Endothelial cell of umbilical vein (primary cell): ENCODE data around the gene KCNJ12. TPM values are rescaled to one million over a fixed set of nuclear protein-coding genes. Genes with fewer than 3 reads are reported as not detected.

Experiments
- BruUV-seq: library from RNA; stranded (reverse); fragments of 400-500 nt; replicated peaks from 2 replicates; lab custom pipeline; 2021; lab: Mats Ljungman, UMichigan
- CTCF ChIA-PET: fragments of 300-600, 350-600 bp; sonication (Branson Sonifier 250); formaldehyde crosslinking; loops from one replicate; lab custom pipeline; 2021; ENCODE audit warnings: antibody characterized with exemption, inconsistent platforms; lab: Charles Lee
- POLR2A ChIA-PET: fragments of 300-600, 350-600 bp; sonication (Branson Sonifier 250); formaldehyde crosslinking; loops from one replicate; lab custom pipeline; 2021; ENCODE audit warnings: antibody characterized with exemption, inconsistent platforms; lab: Charles Lee
- DNase-seq: peaks from one replicate; pipeline ENCODE4 v3.0.0-alpha.2; 2011; ENCODE audit warnings: low read depth, low spot score
- FAIRE-seq: peaks from 2 replicates; lab custom pipeline; 2011; peaks lifted over from hg19 to GRCh38; lab: Jason Lieb, UNC
- H2AFZ ChIP-seq: 2 replicates; pipeline ENCODE4 v1.6.0; 2012; ENCODE audit warnings: low read depth, low read length, control low read depth, inconsistent platforms
- H3K27ac ChIP-seq: 2 replicates; pipeline ENCODE4 v1.5.1; 2011; ENCODE audit warnings: low read depth, mild to moderate bottlenecking, control low read depth, low read length, moderate library complexity; ENCODE audit not compliant: insufficient read depth
- H3K27me3 ChIP-seq, 2 experiments: 2 replicates each; pipeline versions ENCODE4 v1.6.0 to v1.6.1; 2011; ENCODE audit warnings: low read length in 2 of 2, mixed read lengths in 1 of 2; ENCODE audit not compliant: control insufficient read depth in 2 of 2, insufficient read depth in 2 of 2
- H3K36me3 ChIP-seq, 2 experiments: 2 replicates in 1 of 2; 3 replicates in 1 of 2; pipeline ENCODE4 v1.5.1; 2011; ENCODE audit warnings: low read length in 2 of 2, mild to moderate bottlenecking in 1 of 2, moderate library complexity in 1 of 2; ENCODE audit not compliant: control insufficient read depth in 2 of 2, insufficient read depth in 2 of 2; ENCODE audit errors: extremely low read depth in 1 of 2
- H3K4me1 ChIP-seq: 3 replicates; pipeline ENCODE4 v1.5.1; 2011; ENCODE audit warnings: mild to moderate bottlenecking, low read length; ENCODE audit not compliant: control insufficient read depth, insufficient read depth; ENCODE audit errors: extremely low read depth
- H3K4me2 ChIP-seq: 2 replicates; pipeline ENCODE4 v1.6.1; 2011; ENCODE audit warnings: low read length, control low read depth, mixed read lengths; ENCODE audit not compliant: insufficient read depth
- H3K4me3 ChIP-seq, 3 experiments: fragments of 200-600 bp in 1 of 3; sonication (generic), shearing (Covaris generic) in 1 of 3; replicated peaks in 1 of 3; 2 replicates each; pipeline ENCODE4 v1.5.1; 2011 to 2016; ENCODE audit warnings: control low read depth in 3 of 3, low read length in 3 of 3, mild to moderate bottlenecking in 2 of 3, inconsistent platforms in 1 of 3, low read depth in 1 of 3, moderate library complexity in 1 of 3; ENCODE audit not compliant: insufficient read depth in 1 of 3
- H3K79me2 ChIP-seq: 2 replicates; pipeline ENCODE4 v1.6.0; 2012; ENCODE audit warnings: low read length, inconsistent platforms; ENCODE audit not compliant: control insufficient read depth, insufficient read depth
- H3K9ac ChIP-seq: replicated peaks from 2 replicates; pipeline ENCODE3; 2011; ENCODE audit warnings: low read length, control low read depth; ENCODE audit not compliant: insufficient read depth; ENCODE audit errors: extremely low read depth
- H3K9me1 ChIP-seq: replicated peaks from 3 replicates; pipeline ENCODE4 v1.6.0; 2011; ENCODE audit warnings: mild to moderate bottlenecking, low read length; ENCODE audit not compliant: control insufficient read depth, insufficient read depth; ENCODE audit errors: extremely low read depth
- H3K9me3 ChIP-seq: replicated peaks from 2 replicates; pipeline ENCODE4 v1.5.1; 2012; ENCODE audit warnings: low read length, inconsistent platforms; ENCODE audit not compliant: control insufficient read depth, insufficient read depth
- H4K20me1 ChIP-seq: replicated peaks from 2 replicates; pipeline ENCODE3; 2011; ENCODE audit warnings: mild to moderate bottlenecking, low read length; ENCODE audit not compliant: control insufficient read depth, insufficient read depth; ENCODE audit errors: extremely low read depth
- EZH2 ChIP-seq: IDR thresholded peaks from 2 replicates; pipeline ENCODE4 v1.6.1; 2012; ENCODE audit warnings: borderline replicate concordance, low read depth, mild to moderate bottlenecking, moderate library complexity, low read length, inconsistent platforms; ENCODE audit not compliant: severe bottlenecking
- FOS ChIP-seq: IDR thresholded peaks from 2 replicates; pipeline ENCODE4 v1.6.1; 2011; ENCODE audit warnings: mild to moderate bottlenecking, low read length, moderate library complexity, borderline replicate concordance; ENCODE audit not compliant: insufficient read depth
- GATA2 ChIP-seq: IDR thresholded peaks from 2 replicates; pipeline ENCODE4 v1.7.0; 2011; ENCODE audit warnings: low read depth, mild to moderate bottlenecking, moderate library complexity, mixed read lengths, low read length; ENCODE audit not compliant: insufficient read length, insufficient read depth
- JUN ChIP-seq: IDR thresholded peaks from 2 replicates; pipeline ENCODE4 v1.6.1; 2011; ENCODE audit warnings: borderline replicate concordance, low read depth; ENCODE audit not compliant: insufficient read length, insufficient read depth
- MAX ChIP-seq: IDR thresholded peaks from 2 replicates; pipeline ENCODE4 v1.6.1; 2011; ENCODE audit not compliant: insufficient read depth, insufficient read length
- MYC ChIP-seq: IDR thresholded peaks from one replicate; pipeline ENCODE4 v1.6.1; 2011; ENCODE audit warnings: mild to moderate bottlenecking, low read depth, low read length
- POLR2A ChIP-seq: IDR thresholded peaks from 2 replicates; pipeline ENCODE4 v1.6.1; 2012; ENCODE audit warnings: low read depth, mild to moderate bottlenecking, control low read depth, low read length
- POLR2AphosphoS5 ChIP-seq: IDR thresholded peaks from 2 replicates; pipeline ENCODE4 v1.6.1; 2012; ENCODE audit warnings: low read depth, mild to moderate bottlenecking, control low read depth, low read length, moderate library complexity; ENCODE audit not compliant: insufficient read depth
- dilution Hi-C: fragments of 300-500 bp; cut with MboI; formaldehyde crosslinking; loops from one replicate; pipeline ENCODE4 v1.15.0; 2019; ENCODE audit warnings: low sequenced_read_pairs; ENCODE audit not compliant: extremely low pct_ligation_motif_present
- intact Hi-C: fragments of 100-400 bp; cut with micrococcal nuclease; formaldehyde crosslinking; loops from one replicate; pipeline ENCODE4 v1.10.0; 2022
- polyA plus RNA-seq, 4 experiments: library from polyadenylated mRNA; depleted of rRNA in 3 of 4; stranded (reverse) in 3 of 4; unstranded in 1 of 4; fragments of >200 nt; gene quantifications; 2 replicates each; pipeline versions ENCODE4 v1.2.1 to v1.2.3, GENCODE V29; 2011 to 2012; ENCODE audit warnings: missing spikeins in 1 of 4
- total RNA-seq: library from RNA; stranded (reverse); gene quantifications from 2 replicates; pipeline ENCODE4 v1.2.3, GENCODE V29; 2021
- TF ChIP-seq, protein P1 (sequence below), 2 donors: IDR thresholded peaks; 1 replicate in 1 of 2; 2 replicates in 1 of 2; pipeline ENCODE4 v1.5.1; 2011; ENCODE audit warnings: low read length in 2 of 2, mild to moderate bottlenecking in 2 of 2, moderate library complexity in 2 of 2, control low read depth in 1 of 2, inconsistent platforms in 1 of 2, low read depth in 1 of 2; ENCODE audit not compliant: insufficient read depth in 1 of 2; ENCODE audit errors: extremely low read depth in 1 of 2

The KCNJ12 gene
- total and polyA plus RNA-seq, 2 donors (not counting 3 experiments of a cell fraction or from before 2014, with no cell fraction given): 0.19 to 0.44 TPM

GRCh38 chr17:21362331-21362931 lies 13.7 kb upstream of the KCNJ12 start:
- Histone ChIP-seq H3K36me3 (no peaks in the 10 kb centered on the region), H3K79me2 (no peaks in the 10 kb centered on the region), H3K4me2 (no peak overlapping the region), H3K9me1 (no peaks in the 10 kb centered on the region), H3K9me3 (no peaks in the 10 kb centered on the region), H3K27me3 (no peaks in the 10 kb centered on the region), H3K4me1 (no peaks in the 10 kb centered on the region), H3K27ac (no peak overlapping the region), H3K9ac (no peak overlapping the region), H2AFZ (no peak overlapping the region), H3K4me3 (no peak overlapping the region), H4K20me1 (no peaks in the 10 kb centered on the region)
- intact Hi-C loops: no loop called here
- TF ChIP-seq MAX (no peak), POLR2AphosphoS5 (no peak), GATA2 (no peak), JUN (no peak), EZH2 (no peak), MYC (no peak), POLR2A (no peak), FOS (no peak)
- TF ChIP-seq, protein P1, sequence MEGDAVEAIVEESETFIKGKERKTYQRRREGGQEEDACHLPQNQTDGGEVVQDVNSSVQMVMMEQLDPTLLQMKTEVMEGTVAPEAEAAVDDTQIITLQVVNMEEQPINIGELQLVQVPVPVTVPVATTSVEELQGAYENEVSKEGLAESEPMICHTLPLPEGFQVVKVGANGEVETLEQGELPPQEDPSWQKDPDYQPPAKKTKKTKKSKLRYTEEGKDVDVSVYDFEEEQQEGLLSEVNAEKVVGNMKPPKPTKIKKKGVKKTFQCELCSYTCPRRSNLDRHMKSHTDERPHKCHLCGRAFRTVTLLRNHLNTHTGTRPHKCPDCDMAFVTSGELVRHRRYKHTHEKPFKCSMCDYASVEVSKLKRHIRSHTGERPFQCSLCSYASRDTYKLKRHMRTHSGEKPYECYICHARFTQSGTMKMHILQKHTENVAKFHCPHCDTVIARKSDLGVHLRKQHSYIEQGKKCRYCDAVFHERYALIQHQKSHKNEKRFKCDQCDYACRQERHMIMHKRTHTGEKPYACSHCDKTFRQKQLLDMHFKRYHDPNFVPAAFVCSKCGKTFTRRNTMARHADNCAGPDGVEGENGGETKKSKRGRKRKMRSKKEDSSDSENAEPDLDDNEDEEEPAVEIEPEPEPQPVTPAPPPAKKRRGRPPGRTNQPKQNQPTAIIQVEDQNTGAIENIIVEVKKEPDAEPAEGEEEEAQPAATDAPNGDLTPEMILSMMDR (IDR thresholded peaks at IDR 0.05; ENCODE audit: extremely low read depth in 1 of 2, insufficient read depth in 1 of 2, low read depth in 1 of 2, low read length in 2 of 2): no peak
- ChIA-PET CTCF (no interaction called here), POLR2A (no interaction called here)
- dilution Hi-C loops: no loop called here
- BruUV-seq: no TSS peak
- FAIRE-seq: no peak
- no peak for DNase-seq
